HPDE6-E6E7 (cell line): ENCODE results near the gene NTSR1.

Experiments
- DNase-seq: peaks from one replicate; pipeline ENCODE4 v3.0.0; 2011; ENCODE audit warnings: missing footprints; ENCODE audit errors: extremely low spot score

Gene NTSR1

GRCh38 chr20:62802026-62802712, 93.5 kb downstream of the NTSR1 start:
- no peak for DNase-seq

- DNase-seq: no peak
Measured at GRCh38 chr20:62804021-62804626, 95.5 kb downstream of the NTSR1 start.

- DNase-seq: no peak
Measured at GRCh38 chr20:62804627-62805154, 96.1 kb downstream of the NTSR1 start, which contains the start of gene OGFR. OGFR (plus strand) TSS chr20:62804835; CDS start chr20:62804860, 25 bp downstream.

GRCh38 chr20:62805155-62805710, 96.6 kb downstream of the NTSR1 start:
- no peak for DNase-seq

DNA sequence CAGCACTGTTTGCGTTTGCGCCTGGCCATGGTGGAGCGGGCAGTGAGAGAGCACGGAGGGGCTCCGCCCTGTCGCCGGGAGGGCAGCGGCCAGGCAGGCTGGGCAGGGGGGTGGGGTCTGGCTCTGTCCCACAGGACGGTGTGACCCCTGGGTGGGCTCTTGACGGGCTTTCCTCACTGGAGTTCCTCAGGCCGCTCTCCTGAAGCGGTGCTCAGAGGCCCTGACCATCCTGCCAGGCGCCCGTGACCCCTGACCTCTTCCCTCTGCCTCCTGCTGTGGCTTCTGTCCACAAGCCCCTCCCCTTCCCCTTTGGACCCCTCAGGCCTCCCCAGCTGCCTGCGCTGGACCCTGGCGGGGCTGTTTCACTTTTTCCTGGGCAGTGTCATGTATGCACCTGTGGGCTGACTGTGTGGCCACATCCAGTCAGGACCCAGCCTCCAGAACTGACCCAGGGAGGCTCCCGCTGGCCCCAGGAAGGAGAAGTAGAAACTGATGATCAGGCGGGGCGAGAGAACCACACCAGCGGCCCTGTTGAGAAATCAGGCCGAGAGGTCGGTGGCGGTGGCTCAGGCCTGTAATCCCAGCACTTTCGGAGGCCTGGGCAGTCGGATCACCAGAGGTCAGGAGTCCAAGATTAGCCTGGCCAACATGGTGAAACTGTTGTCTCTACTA, 97.2 kb downstream of the NTSR1 start:
- DNase-seq: no peak

DNA sequence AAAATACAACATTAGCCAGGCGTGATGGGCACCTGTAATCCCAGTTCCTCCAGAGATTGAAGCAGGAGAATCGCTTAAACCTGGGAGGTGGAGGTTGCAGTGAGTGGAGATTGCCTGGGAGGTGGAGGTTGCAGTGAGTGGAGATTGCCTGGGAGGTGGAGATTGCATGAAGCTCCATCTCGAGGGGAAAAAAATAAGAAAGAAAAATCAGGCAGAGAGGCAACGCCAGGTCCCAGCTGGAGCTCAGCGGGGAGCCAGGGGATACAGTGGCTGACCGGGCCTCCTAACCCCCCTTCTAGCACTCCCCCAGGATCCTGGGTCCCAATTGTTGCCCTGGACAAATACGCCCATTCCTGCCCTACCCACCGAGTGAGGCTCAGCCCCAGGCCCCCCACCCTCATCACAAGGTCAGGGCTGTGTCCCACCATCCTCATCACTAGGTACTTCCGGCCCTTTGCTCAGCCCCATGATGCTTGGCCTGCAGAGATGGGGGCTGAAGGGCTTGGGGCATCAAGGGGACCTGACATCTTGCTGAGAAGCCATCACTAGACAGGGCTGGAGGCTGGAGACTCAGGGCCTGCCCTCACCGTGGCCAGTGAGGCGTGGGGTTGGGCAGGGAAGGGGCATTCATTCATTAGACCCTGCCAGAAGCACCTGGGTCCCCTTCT, 97.9 kb downstream of the NTSR1 start:
- no peak for DNase-seq

- DNase-seq: no peak
Measured at GRCh38 chr20:62807444-62808210, 99.0 kb downstream of the NTSR1 start.

DNA sequence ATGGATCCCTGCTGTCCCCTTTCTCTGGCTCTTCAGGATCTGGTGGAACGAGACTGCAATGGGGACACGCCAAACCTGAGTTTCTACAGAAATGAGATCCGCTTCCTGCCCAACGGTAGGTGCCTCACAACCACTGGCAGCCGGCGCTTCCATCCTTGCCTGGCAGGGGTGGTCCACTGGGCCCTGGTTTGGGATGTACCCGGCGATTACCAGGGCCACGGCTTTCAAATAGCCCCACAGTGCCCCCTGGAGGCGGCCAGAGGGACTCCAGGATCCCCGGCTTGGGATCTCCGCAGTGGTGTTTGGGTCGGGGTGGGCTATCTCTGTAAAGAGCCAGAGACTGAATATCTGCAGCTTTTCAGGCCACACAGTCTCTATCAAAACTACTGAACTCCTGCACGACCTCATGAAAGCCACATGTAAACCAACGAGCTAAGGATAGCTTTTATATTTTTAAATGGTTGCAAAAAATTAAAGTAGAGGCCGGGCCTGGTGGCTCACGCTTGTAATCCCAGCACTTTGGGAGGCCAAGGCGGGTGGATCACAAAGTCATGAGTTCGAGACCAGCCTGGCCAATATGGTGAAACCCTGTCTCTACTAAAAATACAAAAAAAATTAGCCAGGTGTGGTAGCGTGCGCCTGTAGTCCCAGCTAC, 99.7 kb downstream of the NTSR1 start:
- DNase-seq: no peak

GRCh38 chr20:62809530-62810428, 101.1 kb downstream of the NTSR1 start:
- no peak for DNase-seq

DNA sequence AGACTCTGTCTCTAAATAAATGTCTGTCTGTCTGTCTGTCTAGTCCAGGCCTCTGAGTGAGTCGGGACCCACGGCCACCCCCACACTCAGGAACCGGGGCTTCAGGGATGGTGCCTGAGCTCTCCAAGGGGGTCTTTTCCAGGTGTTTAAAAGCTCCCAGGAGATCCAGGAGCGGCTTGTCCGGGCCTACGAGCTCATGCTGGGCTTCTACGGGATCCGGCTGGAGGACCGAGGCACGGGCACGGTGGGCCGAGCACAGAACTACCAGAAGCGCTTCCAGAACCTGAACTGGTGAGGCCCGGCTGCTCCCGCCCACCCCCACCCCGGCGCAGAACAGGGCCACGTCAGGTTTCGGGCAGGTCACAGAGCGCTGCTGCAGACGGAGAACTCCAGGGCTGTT, 102.7 kb downstream of the NTSR1 start:
- no peak for DNase-seq

- no peak for DNase-seq
Measured at GRCh38 chr20:62811720-62812119, 103.1 kb downstream of the NTSR1 start.
